DMS153 treated with DMSO at 0.1 percent for 48 hours (cell line): ENCODE measurements around the gene PRADC1.
"Not testable (repeated sequence)": the region's sequence is repeated elsewhere in the genome, so short reads cannot be mapped to it uniquely, and the experiment has no call there.

Source experiments
- DNase-seq: peaks from one replicate; lab custom pipeline; 2025; ENCODE audit not compliant: unreplicated experiment; lab: John Stamatoyannopoulos, UW

The PRADC1 gene

GRCh38 chr2:73233154-73233931 is at the start of gene PRADC1:
PRADC1 (minus strand) TSS chr2:73233239; CDS start chr2:73233160, 79 bp downstream.
- DNase-seq: peak; percentile 94

GRCh38 chr2:73281244-73281643 is 48.2 kb upstream of the PRADC1 start:
- no peak for DNase-seq

- no peak for DNase-seq
Observed at GRCh38 chr2:73279852-73280251, 46.8 kb upstream of the PRADC1 start.

GRCh38 chr2:73272270-73272669 is 39.2 kb upstream of the PRADC1 start:
- DNase-seq: no peak

GRCh38 chr2:73269686-73270465 is 36.8 kb upstream of the PRADC1 start:
- no peak for DNase-seq

GRCh38 chr2:73268830-73269685 is 36.0 kb upstream of the PRADC1 start:
- peak; percentile 76 for DNase-seq

- peak; percentile 37 for DNase-seq
Observed at GRCh38 chr2:73268366-73268829, 35.4 kb upstream of the PRADC1 start.

- no peak for DNase-seq
Observed at GRCh38 chr2:73267008-73267407, 34.0 kb upstream of the PRADC1 start.

GRCh38 chr2:73266061-73266901 is 33.2 kb upstream of the PRADC1 start:
- no peak for DNase-seq

GRCh38 chr2:73265298-73266060 is 32.4 kb upstream of the PRADC1 start:
- DNase-seq: no peak

GRCh38 chr2:73264783-73265182 is 31.7 kb upstream of the PRADC1 start:
- no peak for DNase-seq

GRCh38 chr2:73264332-73264606 is 31.2 kb upstream of the PRADC1 start:
- DNase-seq: no peak

GRCh38 chr2:73263540-73264331 is 30.7 kb upstream of the PRADC1 start:
- no peak for DNase-seq

- DNase-seq: not testable (repeated sequence)
Observed at GRCh38 chr2:73262691-73263429, 29.8 kb upstream of the PRADC1 start.

- DNase-seq: no peak
Observed at GRCh38 chr2:73262108-73262651, 29.1 kb upstream of the PRADC1 start.

GRCh38 chr2:73260338-73260984 is 27.4 kb upstream of the PRADC1 start:
- no peak for DNase-seq

GRCh38 chr2:73259704-73260337 is 26.8 kb upstream of the PRADC1 start:
- no peak for DNase-seq
